Caco-2 (cell line): ENCODE data around the gene STRIT1. TPM values are rescaled to one million over a fixed set of nuclear protein-coding genes. Genes with fewer than 3 reads are reported as not detected.

Experiments
- BruUV-seq: library from RNA; stranded (reverse); fragments of 400-500 nt; replicated peaks from 2 replicates; lab custom pipeline; 2021; lab: Mats Ljungman, UMichigan
- CTCF ChIA-PET: fragments of 300-600 bp; sonication (Branson Sonifier 250); formaldehyde crosslinking; loops from one replicate; lab custom pipeline; 2022; ENCODE audit warnings: antibody characterized with exemption; lab: Charles Lee
- POLR2A ChIA-PET: fragments of 300-600 bp; sonication (Branson Sonifier 250); formaldehyde crosslinking; loops from one replicate; lab custom pipeline; 2022; ENCODE audit warnings: antibody characterized with exemption; lab: Charles Lee
- DNase-seq, 2 experiments: peaks; one replicate each; pipeline versions ENCODE4 v3.0.0 to v3.0.0-alpha.2; 2020 to 2022
- H3K27me3 ChIP-seq: replicated peaks from 2 replicates; pipeline ENCODE4 v1.6.0; 2011; ENCODE audit warnings: low read length; ENCODE audit not compliant: control insufficient read depth, insufficient read depth
- H3K36me3 ChIP-seq: 2 replicates; pipeline ENCODE4 v1.5.1; 2011; ENCODE audit warnings: low read length; ENCODE audit not compliant: control insufficient read depth, insufficient read depth
- H3K4me1 ChIP-seq: fragments of 250-450 bp; sonication (Bioruptor Pico); 2 replicates; pipeline ENCODE4 v1.5.1; 2020; ENCODE audit warnings: mild to moderate bottlenecking
- H3K4me3 ChIP-seq: 2 replicates; pipeline ENCODE4 v1.5.1; 2011; ENCODE audit warnings: low read depth, mild to moderate bottlenecking, control low read depth, low read length
- H3K9me3 ChIP-seq: fragments of 250-450 bp; sonication (Bioruptor Pico); 2 replicates; pipeline ENCODE4 v1.5.1; 2020; ENCODE audit warnings: mild to moderate bottlenecking, moderate library complexity
- H3K27ac Mint-ChIP-seq: one replicate; pipeline ENCODE4 v1.8.0; 2022; ENCODE audit warnings: mixed read lengths; ENCODE audit not compliant: unreplicated experiment
- H3K27me3 Mint-ChIP-seq: one replicate; pipeline ENCODE4 v1.8.0; 2022; ENCODE audit warnings: mixed read lengths; ENCODE audit not compliant: insufficient read depth, unreplicated experiment
- H3K36me3 Mint-ChIP-seq: one replicate; pipeline ENCODE4 v1.8.0; 2022; ENCODE audit warnings: mild to moderate bottlenecking, mixed read lengths; ENCODE audit not compliant: insufficient read depth, unreplicated experiment
- H3K4me1 Mint-ChIP-seq: one replicate; pipeline ENCODE4 v1.8.0; 2022; ENCODE audit warnings: low read depth, mixed read lengths; ENCODE audit not compliant: unreplicated experiment
- H3K4me3 Mint-ChIP-seq: one replicate; pipeline ENCODE4 v1.8.0; 2022; ENCODE audit warnings: mild to moderate bottlenecking, moderate library complexity, mixed read lengths; ENCODE audit not compliant: unreplicated experiment
- H3K9me3 Mint-ChIP-seq: one replicate; pipeline ENCODE4 v1.8.0; 2022; ENCODE audit warnings: mixed read lengths; ENCODE audit not compliant: unreplicated experiment
- CTCF ChIP-seq, 2 experiments: fragments of 200-600 bp in 1 of 2; IDR thresholded peaks; 1 replicate in 1 of 2; 2 replicates in 1 of 2; pipeline versions ENCODE4 v1.5.1 to v1.8.0; 2011 to 2022; ENCODE audit warnings: antibody characterized with exemption in 1 of 2, control low read depth in 1 of 2, inconsistent platforms in 1 of 2, low read depth in 1 of 2, low read length in 1 of 2, mild to moderate bottlenecking in 1 of 2, moderate library complexity in 1 of 2; ENCODE audit not compliant: insufficient read depth in 1 of 2, severe bottlenecking in 1 of 2, unreplicated experiment in 1 of 2
- intact Hi-C: fragments of 100-400 bp; cut with micrococcal nuclease; formaldehyde crosslinking; loops from one replicate; pipeline ENCODE4 v1.10.0; 2022; ENCODE audit not compliant: unreplicated experiment
- total RNA-seq: library from RNA; stranded (reverse); gene quantifications from 2 replicates; pipeline ENCODE4 v1.2.3, GENCODE V29; 2022

STRIT1 gene
- total RNA-seq, 1 experiment from 2014 or later: not detected

DNA sequence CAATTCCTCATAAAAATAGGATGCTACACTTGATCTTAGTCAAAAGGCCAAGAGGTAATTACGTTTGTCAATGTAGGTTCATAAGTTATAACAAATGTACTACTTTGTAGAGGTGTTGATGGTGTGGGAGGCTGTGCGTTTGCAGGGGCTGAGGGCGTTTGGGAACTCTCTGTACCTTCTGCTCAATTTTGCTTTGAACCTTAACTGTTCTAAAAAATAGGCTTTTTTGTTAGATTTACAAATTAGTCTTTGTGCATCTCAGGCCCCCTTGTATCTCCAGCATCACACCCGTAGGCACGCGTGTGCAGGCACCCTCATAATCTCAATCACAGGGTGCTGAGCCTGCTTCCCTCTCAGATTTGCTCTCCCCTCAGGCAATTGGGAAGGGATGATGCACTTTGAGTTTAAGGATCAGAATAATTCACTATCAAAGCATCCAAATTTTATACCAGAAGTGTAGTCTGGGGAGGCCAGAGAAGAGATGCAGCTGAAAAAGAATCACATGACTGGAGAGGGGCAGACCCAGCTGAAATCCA is 36.1 kb upstream of the STRIT1 start:
- Mint-ChIP-seq H3K27ac (no peak overlapping the region), H3K4me3 (no peak overlapping the region), H3K27me3 (no peaks in the 10 kb centered on the region), H3K4me1 (no peaks in the 10 kb centered on the region), H3K9me3 (no peaks in the 10 kb centered on the region), H3K36me3 (no peaks in the 10 kb centered on the region)
- ChIA-PET POLR2A (no interaction called here), CTCF (no interaction called here)
- no peak for DNase-seq
- Histone ChIP-seq H3K4me1 (no peaks in the 10 kb centered on the region), H3K27me3 (no peaks in the 10 kb centered on the region), H3K9me3 (no peaks in the 10 kb centered on the region), H3K4me3 (no peak overlapping the region), H3K36me3 (no peaks in the 10 kb centered on the region)
- no peak for TF ChIP-seq CTCF (IDR thresholded peaks at IDR 0.05; ENCODE audit: insufficient read depth in 1 of 2, low read depth in 1 of 2, low read length in 1 of 2, severe bottlenecking in 1 of 2, unreplicated experiment in 1 of 2)
- intact Hi-C loops: loop anchor here (10.0 kb wide), 2 partner anchors 145 to 245 kb away; partner anchors contain the start of gene MME
- BruUV-seq: no TSS peak

GRCh38 chr3:155327871-155328270 is 34.4 kb upstream of the STRIT1 start:
- Mint-ChIP-seq H3K36me3 (no peaks in the 10 kb centered on the region), H3K4me3 (no peak overlapping the region), H3K27ac (no peak overlapping the region), H3K27me3 (no peaks in the 10 kb centered on the region), H3K4me1 (no peaks in the 10 kb centered on the region), H3K9me3 (no peaks in the 10 kb centered on the region)
- intact Hi-C loops: loop anchor here (10.0 kb wide), 2 partner anchors 143 to 243 kb away; partner anchors contain the start of gene MME
- CTCF ChIA-PET: no interaction called here
- Histone ChIP-seq H3K27me3 (no peaks in the 10 kb centered on the region), H3K36me3 (no peaks in the 10 kb centered on the region), H3K4me1 (no peaks in the 10 kb centered on the region), H3K9me3 (no peaks in the 10 kb centered on the region), H3K4me3 (no peak overlapping the region)
- TF ChIP-seq CTCF (IDR thresholded peaks at IDR 0.05; ENCODE audit: insufficient read depth in 1 of 2, low read depth in 1 of 2, low read length in 1 of 2, severe bottlenecking in 1 of 2, unreplicated experiment in 1 of 2): no peak
- BruUV-seq: no TSS peak
- POLR2A ChIA-PET: no interaction called here
- DNase-seq: no peak

DNA sequence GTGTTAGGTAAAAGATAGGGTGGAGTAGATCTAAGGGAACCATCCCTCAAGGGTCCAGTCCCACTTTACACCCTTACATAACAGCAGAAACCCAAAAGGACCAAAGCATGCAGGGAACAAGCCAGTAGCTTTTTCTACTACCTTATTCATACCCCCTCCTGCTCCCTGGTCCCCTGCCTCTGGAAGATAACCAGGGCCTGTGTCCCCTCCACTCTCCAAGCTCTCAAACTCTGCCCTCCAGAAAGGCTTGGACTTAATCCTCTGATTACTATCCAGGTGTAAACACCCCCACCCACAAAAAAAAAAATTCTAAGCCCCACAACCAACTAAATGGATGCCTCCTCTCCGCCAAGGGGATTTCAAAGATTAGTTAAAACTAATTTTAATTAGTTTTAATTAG is 33.9 kb upstream of the STRIT1 start:
- Mint-ChIP-seq H3K9me3 (no peaks in the 10 kb centered on the region), H3K27me3 (no peaks in the 10 kb centered on the region), H3K36me3 (no peaks in the 10 kb centered on the region), H3K4me3 (no peak overlapping the region), H3K4me1 (no peaks in the 10 kb centered on the region), H3K27ac (no peak overlapping the region)
- intact Hi-C loops: loop anchor here (10.0 kb wide), 2 partner anchors 143 to 243 kb away; partner anchors contain the start of gene MME
- ChIA-PET POLR2A (no interaction called here), CTCF (no interaction called here)
- no TSS peak for BruUV-seq
- TF ChIP-seq CTCF (IDR thresholded peaks at IDR 0.05; ENCODE audit: insufficient read depth in 1 of 2, low read depth in 1 of 2, low read length in 1 of 2, severe bottlenecking in 1 of 2, unreplicated experiment in 1 of 2): no peak
- Histone ChIP-seq H3K27me3 (no peaks in the 10 kb centered on the region), H3K9me3 (no peaks in the 10 kb centered on the region), H3K4me1 (no peaks in the 10 kb centered on the region), H3K4me3 (no peak overlapping the region), H3K36me3 (no peaks in the 10 kb centered on the region)
- DNase-seq: no peak
